Measurements from ENCODE around the gene BCLAF1. TPM values are rescaled to one million over a fixed set of nuclear protein-coding genes. Genes with fewer than 3 reads are reported as not detected.

The BCLAF1 gene
- total and polyA plus RNA-seq, 9 of the 15 experiments (the other 6 are each of a cell fraction or from before 2014, with no cell fraction given) = 65.4 to 286 (median 165) TPM

GRCh38 chr6:136290410-136291010, 864 bp upstream of the BCLAF1 start (continued):
- TF ChIP-seq ELF2 (CRISPR knock-in tag; IDR thresholded peaks at IDR 0.05) (no peak), ZFP30 (CRISPR knock-in tag; IDR thresholded peaks at IDR 0.05; ENCODE audit: borderline replicate concordance) (no peak), ZFP1 (CRISPR knock-in tag; IDR thresholded peaks at IDR 0.05) (no peak), ZNF785 (CRISPR knock-in tag; IDR thresholded peaks at IDR 0.05) (no peak), ZNF3 (CRISPR knock-in tag; IDR thresholded peaks at IDR 0.05) (no peak), ZFP36 (IDR thresholded peaks at IDR 0.05; ENCODE audit: low read depth, low read length, partially characterized antibody) (no peak), U2AF2 (optimal IDR thresholded peaks at IDR 0.05; ENCODE audit: low read depth, low read length) (no peak), NCOR1 (IDR thresholded peaks at IDR 0.05) (no peak), CBFB (CRISPR knock-in tag; IDR thresholded peaks at IDR 0.05) (no peak), CCNT2 (IDR thresholded peaks at IDR 0.05; ENCODE audit: borderline replicate concordance, extremely low read depth, insufficient read length, low read depth, low read length) (no peak), TAF9B (IDR thresholded peaks at IDR 0.05; ENCODE audit: partially characterized antibody) (no peak), NFRKB (IDR thresholded peaks at IDR 0.05; ENCODE audit: low read depth) (0 out of 2 replicates have a peak, but pooled peaks have one; percentile 47), CAMTA2 (CRISPR knock-in tag; conservative IDR thresholded peaks at IDR 0.05) (no peak), SAFB2 (IDR thresholded peaks at IDR 0.05; ENCODE audit: borderline replicate concordance, low read depth, low read length, severe bottlenecking) (no peak), NR2C1 (IDR thresholded peaks at IDR 0.05) (no peak), NR2C1 (tag; IDR thresholded peaks at IDR 0.05) (no peak), DPF2 (IDR thresholded peaks at IDR 0.05) (peak; percentile 52; the same call in 1 of the 2 replicates), U2AF1 (optimal IDR thresholded peaks at IDR 0.05; ENCODE audit: low read depth, low read length) (no peak), SNAPC5 (CRISPR knock-in tag; IDR thresholded peaks at IDR 0.05) (no peak), RBBP5 (IDR thresholded peaks at IDR 0.05; ENCODE audit: borderline replicate concordance, insufficient read depth, low read length, poor library complexity, severe bottlenecking) (peak; percentile 11), MLX (CRISPR knock-in tag; conservative IDR thresholded peaks at IDR 0.05) (no peak), YY1 (IDR thresholded peaks at IDR 0.05; ENCODE audit: borderline replicate concordance in 1 of 3, control insufficient read depth in 1 of 3, extremely low read depth in 1 of 3, insufficient read depth in 3 of 3, insufficient read length in 1 of 3, insufficient replicate concordance in 2 of 3, low read depth in 1 of 3, low read length in 2 of 3) (peak in 1 of 3 experiments; percentile 65), KHSRP (IDR thresholded peaks at IDR 0.05) (no peak), GABPB1 (CRISPR knock-in tag; IDR thresholded peaks at IDR 0.05) (no peak)
- TF ChIP-seq, protein P1, sequence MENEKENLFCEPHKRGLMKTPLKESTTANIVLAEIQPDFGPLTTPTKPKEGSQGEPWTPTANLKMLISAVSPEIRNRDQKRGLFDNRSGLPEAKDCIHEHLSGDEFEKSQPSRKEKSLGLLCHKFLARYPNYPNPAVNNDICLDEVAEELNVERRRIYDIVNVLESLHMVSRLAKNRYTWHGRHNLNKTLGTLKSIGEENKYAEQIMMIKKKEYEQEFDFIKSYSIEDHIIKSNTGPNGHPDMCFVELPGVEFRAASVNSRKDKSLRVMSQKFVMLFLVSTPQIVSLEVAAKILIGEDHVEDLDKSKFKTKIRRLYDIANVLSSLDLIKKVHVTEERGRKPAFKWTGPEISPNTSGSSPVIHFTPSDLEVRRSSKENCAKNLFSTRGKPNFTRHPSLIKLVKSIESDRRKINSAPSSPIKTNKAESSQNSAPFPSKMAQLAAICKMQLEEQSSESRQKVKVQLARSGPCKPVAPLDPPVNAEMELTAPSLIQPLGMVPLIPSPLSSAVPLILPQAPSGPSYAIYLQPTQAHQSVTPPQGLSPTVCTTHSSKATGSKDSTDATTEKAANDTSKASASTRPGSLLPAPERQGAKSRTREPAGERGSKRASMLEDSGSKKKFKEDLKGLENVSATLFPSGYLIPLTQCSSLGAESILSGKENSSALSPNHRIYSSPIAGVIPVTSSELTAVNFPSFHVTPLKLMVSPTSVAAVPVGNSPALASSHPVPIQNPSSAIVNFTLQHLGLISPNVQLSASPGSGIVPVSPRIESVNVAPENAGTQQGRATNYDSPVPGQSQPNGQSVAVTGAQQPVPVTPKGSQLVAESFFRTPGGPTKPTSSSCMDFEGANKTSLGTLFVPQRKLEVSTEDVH (IDR thresholded peaks at IDR 0.05; ENCODE audit: low read depth, partially characterized antibody) = no peak
- TF ChIP-seq, protein P2, sequence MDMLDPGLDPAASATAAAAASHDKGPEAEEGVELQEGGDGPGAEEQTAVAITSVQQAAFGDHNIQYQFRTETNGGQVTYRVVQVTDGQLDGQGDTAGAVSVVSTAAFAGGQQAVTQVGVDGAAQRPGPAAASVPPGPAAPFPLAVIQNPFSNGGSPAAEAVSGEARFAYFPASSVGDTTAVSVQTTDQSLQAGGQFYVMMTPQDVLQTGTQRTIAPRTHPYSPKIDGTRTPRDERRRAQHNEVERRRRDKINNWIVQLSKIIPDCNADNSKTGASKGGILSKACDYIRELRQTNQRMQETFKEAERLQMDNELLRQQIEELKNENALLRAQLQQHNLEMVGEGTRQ (CRISPR knock-in tag; IDR thresholded peaks at IDR 0.05) = no peak
